PC-3 (cell line): ENCODE data around the gene METTL24.

ENCODE experiments used
- CTCF ChIP-seq: fragments of 300-600 bp; sonication (generic); conservative IDR thresholded peaks from 2 replicates; pipeline ENCODE4 v1.5.1; 2017; ENCODE audit warnings: antibody characterized with exemption, low read depth, mild to moderate bottlenecking, low read length
- EZH2 ChIP-seq: fragments of 300-600 bp; sonication (generic); IDR thresholded peaks from one replicate; pipeline ENCODE4 v1.6.1; 2017; ENCODE audit warnings: antibody characterized with exemption, mild to moderate bottlenecking, low read length; ENCODE audit not compliant: unreplicated experiment

DNA sequence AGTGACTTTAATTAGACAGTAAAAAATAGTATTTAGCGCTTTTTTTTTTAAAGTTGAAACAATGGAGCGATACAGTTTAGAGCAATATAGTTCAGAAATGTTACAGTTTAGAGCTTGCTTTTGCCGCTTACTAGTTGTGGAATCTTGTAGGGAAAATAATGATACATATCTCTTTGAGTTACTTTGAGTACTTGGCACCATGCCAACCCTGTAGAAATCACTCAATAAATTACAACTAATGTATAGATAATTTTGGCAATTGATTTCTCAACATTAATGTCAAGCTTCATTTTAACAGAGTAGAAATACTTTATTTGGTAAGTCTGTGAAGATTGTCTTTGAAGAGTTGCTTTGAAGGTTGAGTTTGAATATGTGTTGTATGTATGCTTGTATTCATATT, 150.5 kb downstream of the METTL24 start:
- TF ChIP-seq CTCF (no peak), EZH2 (no peak)
